ENCODE measurements around the gene MRPL11. TPM values are rescaled to one million over a fixed set of nuclear protein-coding genes. Genes with fewer than 3 reads are reported as not detected.
A peak's percentile ranks its signal among the peaks of the same experiment; 100 is the strongest.

Gene MRPL11
- total and polyA plus RNA-seq, 2 of the 13 experiments (the other 11 are each of a cell fraction or from before 2014, with no cell fraction given): 72.9 to 176 TPM

GRCh38 chr11:66480117-66480938, 41.7 kb upstream of the MRPL11 start, which contains the start of gene DPP3 (continued):
- TF ChIP-seq HNRNPH1 (optimal IDR thresholded peaks at IDR 0.05; ENCODE audit: low read depth, low read length) (no peak), ZNF207 (IDR thresholded peaks at IDR 0.05; ENCODE audit: borderline replicate concordance) (no peak), MXI1 (IDR thresholded peaks at IDR 0.05; ENCODE audit: borderline replicate concordance, low read depth, low read length) (peak; percentile 92; the same call in 2 of the 3 replicates), NFIB (CRISPR knock-in tag; IDR thresholded peaks at IDR 0.05; ENCODE audit: borderline replicate concordance) (0 out of 2 replicates have a peak, but pooled peaks have one; percentile 48), ZNF225 (CRISPR knock-in tag; IDR thresholded peaks at IDR 0.05) (no peak), ZNF605 (CRISPR knock-in tag; IDR thresholded peaks at IDR 0.05) (peak; percentile 94), SNAPC2 (CRISPR knock-in tag; IDR thresholded peaks at IDR 0.05) (no peak), SUZ12 (IDR thresholded peaks at IDR 0.05; ENCODE audit: low read depth, low read length) (no peak), HOXA7 (CRISPR knock-in tag; IDR thresholded peaks at IDR 0.05) (no peak), ZNF337 (CRISPR knock-in tag; IDR thresholded peaks at IDR 0.05; ENCODE audit: borderline replicate concordance, low read depth) (no peak), U2AF2 (IDR thresholded peaks at IDR 0.05; ENCODE audit: low read depth, low read length) (0 out of 2 replicates have a peak, but pooled peaks have one; percentile 12), E2F5 (CRISPR knock-in tag; conservative IDR thresholded peaks at IDR 0.05) (no peak), ZNF33B (CRISPR knock-in tag; IDR thresholded peaks at IDR 0.05) (no peak), BHLHE40 (IDR thresholded peaks at IDR 0.05; ENCODE audit: low read length) (no peak), HINFP (CRISPR knock-in tag; IDR thresholded peaks at IDR 0.05; ENCODE audit: low read depth) (no peak), PCBP2 (optimal IDR thresholded peaks at IDR 0.05; ENCODE audit: low read depth, low read length, poor library complexity, severe bottlenecking) (no peak), HES4 (CRISPR knock-in tag; IDR thresholded peaks at IDR 0.05; ENCODE audit: borderline replicate concordance) (no peak), SKIL (CRISPR knock-in tag; IDR thresholded peaks at IDR 0.05; ENCODE audit: borderline replicate concordance) (0 out of 2 replicates have a peak, but pooled peaks have one; percentile 5), RBAK (CRISPR knock-in tag; IDR thresholded peaks at IDR 0.05) (no peak), LCORL (IDR thresholded peaks at IDR 0.05) (peak; percentile 48; the same call in 1 of the 2 replicates), LCORL (CRISPR knock-in tag; IDR thresholded peaks at IDR 0.05) (peak; percentile 61; the same call in 1 of the 2 replicates), ZBTB44 (CRISPR knock-in tag; IDR thresholded peaks at IDR 0.05) (0 out of 2 replicates have a peak, but pooled peaks have one; percentile 48), EHMT2 (IDR thresholded peaks at IDR 0.05; ENCODE audit: borderline replicate concordance, low read depth, low read length) (no peak), ZNF768 (CRISPR knock-in tag; IDR thresholded peaks at IDR 0.05) (peak; percentile 70; the same call in 1 of the 2 replicates)

Measured in HepG2 (cell line).